ENCODE measurements around the gene PAX7.

PAX7 gene

DNA sequence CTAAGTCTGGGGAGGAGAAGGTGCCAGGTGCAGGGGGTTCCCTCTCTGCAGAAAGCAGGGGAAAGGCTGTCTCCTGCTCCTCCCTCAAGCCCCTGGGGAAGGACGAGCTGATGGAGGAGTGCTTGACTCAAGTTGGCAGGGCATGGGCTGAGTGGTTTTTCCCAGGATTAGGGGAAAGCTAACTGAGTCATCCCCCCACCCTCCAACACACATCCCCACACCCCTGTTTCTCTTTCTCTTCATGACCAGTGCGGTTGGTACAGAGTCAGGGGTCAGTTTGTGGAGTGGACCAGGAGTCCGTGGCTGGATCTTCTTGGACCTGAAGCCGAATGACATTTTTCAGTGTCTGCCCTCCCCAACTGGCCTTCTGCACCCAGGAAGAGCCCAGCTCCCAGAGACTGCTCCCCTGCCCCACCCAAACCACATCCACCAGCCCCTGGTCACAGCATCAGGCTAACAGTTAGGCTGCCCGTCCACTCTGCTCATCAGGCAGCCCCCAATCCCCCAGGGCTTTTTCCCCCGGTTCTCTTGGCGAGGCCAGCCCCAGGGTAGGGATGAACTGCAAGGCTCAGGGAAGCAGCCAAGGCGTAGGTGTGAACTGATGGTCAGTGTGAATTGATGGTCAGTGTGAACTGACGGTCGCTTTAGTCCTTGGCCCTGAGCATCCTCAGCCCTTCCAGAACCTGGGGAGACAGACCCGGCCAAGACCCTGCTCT lies 81.0 kb downstream of the PAX7 start:
- DNase-seq = no peak

DNA sequence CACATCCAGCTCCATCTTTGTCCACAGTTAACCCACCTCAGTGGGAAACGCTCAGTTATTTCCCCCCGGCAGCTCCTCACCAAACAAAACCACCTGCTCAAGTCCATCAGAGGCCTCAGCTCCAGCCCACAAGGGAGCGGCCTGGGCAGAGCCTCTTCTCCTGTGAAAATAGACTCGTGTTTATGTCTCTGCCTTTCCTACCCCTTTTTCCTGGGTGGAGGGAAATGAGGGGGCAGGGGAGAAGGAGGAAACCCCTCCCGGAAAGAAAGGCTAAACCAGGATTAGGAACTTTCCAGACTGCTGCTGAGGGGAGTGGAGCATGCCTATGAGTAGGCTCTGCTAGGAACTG lies 81.6 kb downstream of the PAX7 start:
- no peak for DNase-seq

DNA sequence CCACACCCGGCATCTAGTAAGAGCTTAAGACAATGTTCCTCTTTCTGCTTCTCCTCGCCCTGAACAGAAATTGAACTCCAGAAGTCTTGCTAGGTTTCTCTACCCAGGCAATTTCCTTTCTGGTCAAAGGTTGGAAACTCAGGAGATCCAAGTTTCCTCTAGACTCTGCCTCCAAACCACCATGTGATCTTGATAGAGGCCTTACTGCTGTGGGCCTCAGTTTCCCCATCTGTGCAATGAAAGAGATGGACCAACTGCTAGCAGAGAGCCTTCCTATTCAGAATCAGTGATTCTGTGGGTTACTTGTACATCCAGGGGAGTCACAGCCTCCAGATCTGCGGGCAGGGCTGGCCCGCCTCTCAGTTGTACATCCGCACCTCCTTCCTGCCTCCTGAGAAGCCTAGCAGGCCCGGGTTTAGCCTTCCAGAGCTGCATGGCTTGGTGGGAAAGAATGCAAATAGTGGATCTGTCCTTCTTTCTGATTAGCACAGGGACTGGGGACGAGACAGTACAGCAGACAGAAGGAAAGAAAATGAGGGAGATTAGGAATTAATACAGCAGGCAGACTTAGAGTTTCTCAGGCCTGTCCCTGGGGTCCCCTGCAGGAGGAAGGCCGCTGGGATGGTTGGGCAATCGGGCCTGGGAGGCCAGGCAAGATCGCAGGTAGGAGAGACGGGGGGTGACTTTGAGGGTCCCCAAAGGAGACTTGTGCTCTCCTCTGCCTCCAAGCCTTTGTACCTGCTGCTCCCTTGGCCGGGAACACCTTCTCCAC lies 83.9 kb downstream of the PAX7 start:
- DNase-seq = no peak

DNA sequence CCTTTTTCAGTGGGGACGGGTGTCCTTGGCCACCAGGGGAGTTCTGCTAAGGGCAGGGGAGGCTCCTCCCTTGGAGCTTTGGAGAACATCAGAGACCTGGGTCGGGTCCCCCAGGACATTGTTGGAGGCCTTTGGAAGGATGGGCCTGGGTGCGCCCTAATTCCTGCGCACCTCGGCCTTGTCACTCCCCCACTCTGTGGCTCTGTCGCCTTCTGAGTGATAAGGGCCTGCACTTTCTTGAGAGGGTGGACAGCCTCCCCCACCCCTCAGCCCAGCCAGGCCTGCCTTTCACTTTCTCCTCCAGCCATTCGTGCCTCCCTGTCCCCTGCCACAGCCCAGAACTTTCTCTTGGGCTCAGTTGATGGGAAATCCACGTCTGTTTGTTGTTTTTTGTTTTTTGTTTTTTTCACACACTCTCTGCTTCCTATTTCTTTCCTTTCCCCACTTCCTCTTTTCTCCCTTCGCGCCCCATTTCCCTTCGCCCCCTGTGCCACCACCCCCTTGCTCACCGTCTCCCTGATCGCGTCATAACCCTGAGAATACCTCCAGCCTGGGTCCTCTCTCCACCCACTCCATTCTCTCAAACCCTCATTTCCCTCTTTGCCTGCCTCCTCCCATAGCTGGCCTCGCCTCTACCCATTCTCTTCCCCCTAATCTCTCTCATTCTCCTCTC lies 85.6 kb downstream of the PAX7 start:
- DNase-seq = no peak

DNA sequence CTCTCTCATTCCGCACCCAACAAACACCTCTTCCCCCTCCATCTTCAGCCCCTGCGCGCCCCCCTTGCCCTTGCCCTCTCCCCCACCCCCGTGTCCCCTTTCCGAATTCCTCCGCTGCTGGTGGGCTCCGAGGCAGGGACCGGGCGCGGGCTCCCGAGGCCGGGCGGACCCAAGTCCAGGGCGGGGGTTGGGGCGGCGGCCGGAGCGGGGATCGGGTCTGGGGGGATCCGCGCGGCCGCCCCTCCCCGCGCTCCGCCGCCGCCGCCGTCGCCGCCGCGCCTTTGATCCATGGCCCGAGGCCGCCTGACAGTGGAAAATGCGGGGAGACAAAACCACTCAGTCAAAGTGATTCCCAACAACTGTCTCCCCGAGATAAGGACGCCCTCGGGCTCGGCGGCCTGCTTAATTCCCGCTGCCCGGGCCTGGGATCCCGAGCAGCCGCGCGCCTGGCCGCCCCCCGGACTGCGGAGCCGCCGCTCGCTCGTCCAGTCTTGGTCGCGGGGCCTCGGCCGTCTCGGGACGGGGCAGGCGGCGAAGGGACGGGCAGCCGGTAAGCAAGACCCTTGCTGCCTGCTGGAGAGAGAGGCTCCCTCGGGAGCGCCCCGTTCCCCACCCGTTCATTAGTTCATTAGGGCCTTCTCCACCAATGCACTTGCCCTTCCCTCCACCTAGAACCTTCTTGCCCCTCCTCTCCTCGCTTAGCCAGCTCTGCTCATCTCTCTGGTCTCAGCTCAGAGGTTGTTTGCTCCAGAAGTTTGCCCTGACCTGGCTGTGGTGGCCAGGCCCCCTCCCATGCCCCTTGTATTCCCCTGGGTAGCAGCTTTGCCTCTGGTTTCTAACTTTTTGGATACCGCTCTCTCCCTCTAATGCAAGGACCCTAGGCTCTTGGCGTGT lies 86.4 kb downstream of the PAX7 start:
- no peak for DNase-seq

DNA sequence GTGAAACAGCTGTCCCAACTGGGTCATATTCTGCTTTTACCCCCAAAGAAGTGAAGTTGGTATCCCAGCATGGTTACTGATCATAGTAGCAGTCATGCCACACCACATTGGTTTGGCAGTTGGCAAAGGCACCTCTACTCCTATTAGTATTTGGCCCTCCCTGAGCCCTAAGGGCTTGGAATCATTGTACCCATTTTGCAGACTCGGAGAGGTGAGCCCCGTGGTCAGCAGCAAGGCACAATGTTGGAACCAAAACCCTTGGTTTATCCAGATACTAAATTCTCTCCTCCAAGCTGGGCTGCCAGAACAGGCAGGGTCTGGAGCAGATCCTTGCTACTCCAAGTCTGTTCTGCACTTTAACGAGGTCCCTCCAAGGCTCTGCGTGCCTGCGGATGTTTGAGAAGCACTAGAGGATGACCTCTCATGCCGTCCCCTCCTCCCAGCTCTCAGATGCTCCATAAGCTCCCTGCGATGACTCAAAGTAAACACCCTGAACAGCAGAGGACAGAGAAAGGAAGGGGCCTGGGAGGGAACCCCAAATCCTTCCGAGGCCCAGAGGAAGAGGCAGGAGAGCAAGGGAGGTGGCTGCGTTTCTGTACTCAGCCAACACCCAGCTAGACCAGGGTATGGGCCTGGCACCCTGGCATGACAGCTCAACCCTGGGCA lies 89.3 kb downstream of the PAX7 start:
- DNase-seq = no peak

DNA sequence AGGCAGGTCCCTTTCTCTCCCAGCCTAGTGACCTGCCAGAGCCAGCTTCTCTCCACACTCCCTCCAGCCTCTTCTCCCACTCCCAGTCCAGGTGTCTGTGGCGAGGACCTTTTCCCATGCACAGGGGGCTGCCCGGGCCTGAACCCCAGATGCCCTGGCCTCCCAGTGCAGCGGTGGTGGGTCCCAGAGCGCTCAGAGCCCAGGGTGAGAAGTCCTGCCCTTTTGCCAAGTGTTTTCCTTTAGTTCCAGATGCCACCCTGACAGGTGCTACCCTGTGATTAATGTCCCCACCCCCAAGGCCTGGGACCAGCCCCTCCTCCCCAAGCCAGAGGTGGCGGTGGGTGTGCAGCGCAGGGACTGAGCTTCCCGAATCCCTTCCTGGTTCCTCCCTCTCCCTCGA lies 90.4 kb downstream of the PAX7 start:
- DNase-seq = no peak

DNA sequence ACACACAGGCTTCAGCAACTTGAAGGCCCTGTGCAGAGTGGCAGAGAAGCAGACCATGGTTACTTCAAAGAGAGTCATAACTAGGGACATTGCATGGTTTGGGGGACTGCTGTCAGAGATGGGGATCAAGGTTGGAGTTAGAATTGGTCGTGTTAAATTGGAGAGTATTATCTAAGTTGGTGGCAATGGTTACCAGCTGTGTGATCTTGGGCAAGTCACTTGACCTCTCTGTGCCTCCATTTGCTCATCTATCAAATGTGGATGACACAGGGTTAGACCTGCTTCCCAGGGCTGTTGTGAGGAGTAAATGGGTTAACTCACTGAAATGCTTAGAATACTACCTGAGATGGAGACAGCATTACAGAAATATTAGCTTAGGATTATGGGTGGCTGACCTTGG lies 91.1 kb downstream of the PAX7 start:
- DNase-seq = no peak

DNA sequence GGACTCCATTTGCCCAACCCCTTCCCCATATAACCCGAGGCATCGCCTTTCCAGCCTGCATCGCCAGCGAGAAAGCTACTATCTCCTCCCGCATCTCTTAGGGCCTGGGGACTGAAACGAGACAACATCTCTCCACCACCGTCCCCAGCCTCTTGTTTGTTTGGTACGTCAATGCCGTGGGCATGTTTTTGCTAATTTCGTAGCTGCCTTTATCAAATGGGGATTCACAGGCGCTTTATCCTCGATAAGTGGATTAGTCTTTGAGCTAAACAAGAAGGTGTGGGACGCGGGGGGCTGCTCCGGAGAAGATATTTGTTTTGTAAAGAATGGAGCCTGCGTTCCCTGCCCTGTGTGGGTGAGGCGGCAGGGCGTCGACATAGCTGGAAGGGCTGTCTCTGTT lies 91.6 kb downstream of the PAX7 start:
- DNase-seq = no peak

DNA sequence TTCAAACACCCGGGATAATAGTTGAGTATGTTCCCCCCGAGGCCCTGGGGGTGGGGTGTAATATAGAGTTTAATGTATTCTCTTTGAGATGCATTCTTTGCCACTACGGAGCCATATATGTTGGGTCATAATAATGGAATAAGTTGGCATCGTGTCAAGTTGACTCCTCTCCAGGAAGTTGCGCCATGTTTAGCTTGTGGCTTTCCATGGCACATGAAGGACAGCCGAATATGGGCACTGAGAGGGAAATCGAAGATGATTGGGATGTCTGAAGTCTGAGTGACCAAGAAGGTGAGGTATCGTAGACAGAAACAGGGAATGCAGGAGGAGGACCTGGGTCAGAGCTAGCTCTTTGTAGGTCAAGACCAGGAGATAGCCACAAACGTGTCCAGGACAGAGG lies 92.6 kb downstream of the PAX7 start:
- DNase-seq = no peak

DNA sequence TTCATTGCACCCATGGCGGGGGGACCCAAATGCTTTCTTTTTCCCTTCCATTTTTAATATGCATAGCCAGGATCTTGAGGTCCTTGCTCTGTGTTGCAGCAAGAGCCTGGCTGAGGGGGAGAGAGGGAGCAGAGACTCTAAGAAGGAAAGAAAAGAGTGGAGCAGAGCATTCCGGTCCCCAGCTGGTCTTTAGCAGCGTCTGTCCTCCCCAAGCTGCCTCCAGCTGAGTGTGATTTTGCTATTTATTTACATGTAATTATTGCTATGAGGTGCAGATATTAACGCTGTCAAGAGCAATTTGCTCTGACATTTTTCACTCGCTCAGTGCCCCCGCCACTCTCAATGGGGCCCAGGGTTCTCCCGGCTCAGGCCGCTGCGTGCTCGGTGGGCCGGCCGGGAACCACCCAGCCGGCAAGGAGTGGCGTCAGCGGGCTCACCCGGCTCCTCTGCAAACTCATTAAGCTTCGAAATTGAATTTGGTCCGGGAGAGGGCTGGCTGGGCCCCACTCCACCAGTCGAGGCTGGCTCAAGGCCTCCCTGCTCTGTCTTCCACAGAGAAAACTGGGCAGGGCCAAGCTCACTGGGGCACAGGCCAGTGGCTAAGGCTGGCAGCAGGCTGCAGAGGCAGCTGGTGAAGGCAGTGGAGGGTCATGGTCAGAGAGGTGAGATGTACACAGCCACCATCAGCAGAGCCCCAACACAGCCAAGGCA lies 93.2 kb downstream of the PAX7 start:
- DNase-seq = no peak

DNA sequence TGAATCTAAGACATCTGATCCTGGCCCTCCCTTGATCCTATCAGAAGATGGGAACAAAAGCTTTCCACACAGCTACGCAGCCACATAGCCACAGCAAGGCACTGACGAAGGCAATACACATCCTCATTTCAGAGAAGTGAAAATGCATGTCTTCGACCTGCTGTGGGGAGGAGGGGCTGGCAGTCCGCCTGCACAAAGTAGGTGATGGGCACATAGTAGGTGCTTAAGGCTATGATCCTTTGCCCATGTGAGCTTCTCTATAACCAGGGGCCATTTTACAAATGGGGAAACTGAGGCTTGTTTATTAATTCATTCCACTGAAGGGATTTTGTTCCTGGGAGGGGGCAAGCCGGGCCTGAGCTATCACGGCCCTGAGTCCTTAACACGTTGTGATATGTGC lies 94.2 kb downstream of the PAX7 start:
- DNase-seq = no peak

DNA sequence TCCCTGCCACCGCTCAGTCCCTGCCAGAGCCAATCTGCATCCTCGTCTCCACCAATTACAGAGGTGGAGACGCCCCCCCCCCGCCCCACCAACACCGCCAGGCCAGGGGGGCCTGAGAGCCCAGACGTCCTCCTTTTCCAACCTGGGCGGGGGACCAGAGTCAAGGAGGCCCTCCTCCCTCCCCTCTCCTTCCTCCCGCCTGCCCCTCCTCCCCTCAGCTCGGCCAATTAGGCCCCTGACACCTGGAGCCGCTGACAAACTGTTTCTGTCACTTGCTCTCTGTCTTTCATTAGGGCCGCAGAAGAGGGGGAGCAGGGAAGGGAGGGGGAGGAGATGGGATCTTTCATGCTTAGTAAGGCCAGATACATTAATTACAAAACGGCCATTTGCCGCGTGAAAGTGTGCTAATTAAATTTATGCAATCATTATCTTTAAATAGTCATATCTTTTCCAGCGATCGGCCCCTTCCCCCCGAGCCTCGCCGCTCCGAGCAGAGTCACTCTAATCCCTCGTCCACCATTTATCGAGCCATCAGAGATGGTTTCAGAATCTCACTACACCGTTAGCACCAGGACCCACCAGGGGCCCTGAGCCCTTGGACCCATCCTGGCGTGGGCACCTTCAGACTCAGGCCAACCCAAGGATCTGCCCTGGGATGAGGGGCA lies 94.7 kb downstream of the PAX7 start:
- peak; percentile 53 for DNase-seq

DNA sequence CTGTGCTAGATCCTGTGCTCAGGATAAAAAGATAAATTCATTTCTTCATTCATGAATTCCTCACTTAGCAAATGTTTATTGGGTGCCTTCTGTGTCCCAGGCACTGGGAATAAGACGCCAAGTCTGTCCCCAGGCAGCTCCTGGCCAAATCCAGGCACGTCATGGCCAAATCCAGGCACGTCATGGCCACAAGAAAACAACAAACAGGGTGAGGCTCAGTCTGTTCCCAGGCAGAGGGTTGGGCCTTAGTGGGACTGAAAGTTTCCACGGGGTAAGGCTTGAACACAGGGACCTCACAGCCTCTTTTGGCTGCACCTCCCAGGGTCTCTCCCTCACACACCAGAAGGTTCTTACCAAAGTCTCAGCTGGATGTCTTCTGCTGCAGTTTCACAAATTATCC lies 95.7 kb downstream of the PAX7 start:
- DNase-seq = no peak

DNA sequence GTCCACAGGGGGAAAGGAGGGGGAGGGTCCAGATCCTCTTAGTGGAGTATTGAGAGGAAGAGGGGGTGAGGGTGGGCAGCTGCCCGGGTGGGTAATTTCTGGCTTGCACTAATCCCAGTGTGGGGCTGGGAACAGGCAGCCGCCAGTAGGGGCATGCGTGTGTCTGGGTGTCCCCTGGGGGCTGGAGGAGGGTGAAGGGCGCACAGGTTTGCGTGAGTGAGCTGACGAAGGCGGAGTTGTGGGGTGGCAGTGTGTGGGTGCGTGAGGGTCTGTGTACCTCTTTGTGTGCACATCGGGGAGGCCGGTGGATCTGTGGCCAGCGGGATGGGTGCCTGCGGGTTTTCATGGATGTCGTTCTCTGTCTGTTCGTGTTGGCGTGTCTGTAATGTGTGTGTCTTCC lies 97.3 kb downstream of the PAX7 start:
- DNase-seq = no peak

DNA sequence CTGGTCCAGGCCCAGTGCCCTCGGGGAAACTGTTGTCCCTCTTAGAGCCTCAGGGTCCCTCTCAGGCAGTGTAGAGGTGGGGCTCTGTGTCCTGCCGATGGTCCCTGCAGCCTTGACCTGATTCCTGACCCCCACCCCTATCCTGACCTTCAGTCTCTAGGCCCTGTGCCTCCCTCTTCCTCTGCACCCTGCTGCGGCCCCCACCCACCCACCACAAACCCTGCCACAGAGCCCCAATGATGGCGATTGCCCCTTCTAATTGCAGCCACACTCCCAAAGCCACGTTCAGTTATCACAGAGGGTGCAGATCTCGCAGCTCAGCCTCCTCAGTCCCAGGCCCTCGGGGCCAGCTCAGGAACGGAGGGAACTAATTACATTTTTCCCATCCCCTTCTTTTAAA lies 99.7 kb downstream of the PAX7 start:
- DNase-seq = no peak

DNA sequence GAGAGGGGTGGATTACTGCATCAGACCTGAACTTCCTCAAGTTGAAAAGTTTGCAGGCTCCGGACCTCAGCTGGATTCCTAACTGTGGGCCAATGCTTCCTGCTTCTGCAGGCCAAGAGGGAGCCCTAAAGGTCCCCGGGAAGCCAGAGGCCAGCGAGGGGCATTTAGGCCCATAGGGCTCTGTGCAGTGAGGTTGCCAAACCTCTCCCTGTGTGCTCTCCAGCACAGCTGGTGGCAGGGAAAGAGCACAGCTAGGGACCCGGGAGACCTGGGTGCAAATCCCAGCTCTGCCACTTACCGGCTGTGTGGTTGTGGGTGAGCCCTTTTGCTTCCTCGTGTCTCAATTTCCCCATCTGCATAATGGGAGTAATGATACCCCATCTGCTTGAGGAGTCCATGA lies 100.5 kb downstream of the PAX7 start:
- no peak for DNase-seq

DNA sequence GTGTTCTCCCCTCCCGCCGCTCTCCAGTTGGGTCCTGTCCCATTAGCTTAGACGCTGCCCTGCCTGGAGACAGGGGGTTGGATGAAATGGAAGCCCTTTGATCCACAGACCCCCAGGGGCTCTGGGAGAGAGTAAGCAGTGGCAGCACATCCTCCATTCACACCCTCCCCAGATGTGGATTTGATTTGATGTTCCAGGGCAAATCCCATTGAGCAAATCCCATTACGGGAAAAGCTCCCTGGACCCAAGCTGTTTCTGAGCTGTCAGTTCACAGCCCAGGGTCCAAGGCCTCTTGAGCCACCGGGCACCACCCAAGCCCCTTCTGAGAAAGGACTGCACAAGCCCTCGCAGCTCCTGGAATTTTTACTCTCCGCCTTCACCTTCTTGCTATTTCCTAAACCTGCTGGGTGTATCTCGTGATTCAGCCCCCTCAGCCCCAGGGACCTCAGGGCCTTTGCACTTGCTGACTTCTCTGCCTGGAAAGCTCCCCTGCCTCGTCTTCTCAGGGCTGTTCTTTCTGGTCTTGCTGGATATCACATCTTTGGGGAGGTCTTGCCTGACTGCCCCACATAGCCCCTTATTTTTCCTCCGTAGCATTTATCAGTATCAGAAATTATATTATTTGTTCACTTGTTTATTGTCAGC lies 101.1 kb downstream of the PAX7 start:
- DNase-seq = no peak

DNA sequence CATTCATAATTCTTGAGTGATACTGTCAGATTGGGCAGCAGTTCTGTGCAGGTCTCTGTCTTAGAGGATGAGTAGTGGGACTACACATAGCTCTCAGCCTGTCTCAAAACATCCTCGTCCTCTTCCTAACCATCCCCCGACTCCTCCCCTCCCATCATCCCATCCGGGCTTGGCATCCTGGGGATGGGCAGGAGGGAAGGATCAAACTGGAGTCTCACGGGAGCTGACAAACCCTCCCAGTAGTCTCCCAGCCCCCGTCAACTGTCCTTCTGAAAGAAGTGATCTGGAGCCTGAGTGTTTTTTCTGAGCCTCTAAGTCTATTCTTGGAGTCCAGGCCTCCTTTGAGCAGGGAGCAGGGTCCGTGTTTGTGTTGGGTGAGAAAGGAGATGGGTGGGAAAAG lies 102.0 kb downstream of the PAX7 start:
- DNase-seq = no peak

DNA sequence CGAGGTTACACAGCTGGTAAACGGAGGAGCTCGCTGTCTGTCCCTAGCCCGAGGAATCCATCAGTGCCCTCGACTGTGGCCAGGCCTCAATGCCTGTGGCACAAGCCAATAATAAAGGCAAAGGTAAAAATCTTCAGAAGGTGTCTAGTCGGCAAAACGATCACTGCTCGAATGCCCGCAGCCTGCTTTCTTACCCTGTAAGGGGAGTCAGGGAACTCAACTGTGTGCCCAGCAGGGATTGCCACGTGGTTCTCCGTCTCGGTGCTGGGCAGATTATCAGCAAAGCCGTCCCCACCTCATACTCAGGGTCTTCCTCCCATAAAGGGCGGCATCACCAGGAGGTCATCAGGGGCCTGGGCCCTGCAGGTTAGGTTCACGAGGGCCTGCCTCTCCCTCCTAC lies 103.4 kb downstream of the PAX7 start:
- DNase-seq = no peak

Measured in NCI-H2171 (cell line).